ENCODE results near the gene NPIPB2. TPM values are rescaled to one million over a fixed set of nuclear protein-coding genes. Genes with fewer than 3 reads are reported as not detected.
A peak's percentile ranks its signal among the peaks of the same experiment; 100 is the strongest.

The NPIPB2 gene
- total and polyA plus RNA-seq, 2 donors: 1.6 to 19.4 TPM

GRCh38 chr16:11914210-11915113 is 27.4 kb downstream of the NPIPB2 start:
- peak overlapping the region; percentile 74 to 94 for H3K4me3 ChIP-seq (ENCODE audit: low read length in 2 of 2)
- H3K27me3 ChIP-seq (ENCODE audit: control insufficient read depth in 2 of 2, insufficient read depth in 1 of 2, low read length in 1 of 2): no peaks in the 10 kb centered on the region
- H3K9me3 ChIP-seq (ENCODE audit: control insufficient read depth in 2 of 2, insufficient read depth in 1 of 2, low read length in 1 of 2): peaks cover 0 to 3% of the 10 kb centered on the region in 2 donors
- H3K36me3 ChIP-seq (ENCODE audit: control insufficient read depth in 2 of 2, insufficient read depth in 2 of 2, low read length in 1 of 2): peaks cover 0 to 4% of the 10 kb centered on the region in 2 donors
- peaks cover 14 to 16% of the 10 kb centered on the region in 2 donors for H3K4me1 ChIP-seq (ENCODE audit: control insufficient read depth in 2 of 2, insufficient read depth in 2 of 2, low read length in 2 of 2)
- peak; percentile 22 to 63 (median 37) for DNase-seq (ENCODE audit: low read depth in 6 of 9, low spot score in 9 of 9)
- peak overlapping the region; percentile 55 to 93 for H3K27ac ChIP-seq (ENCODE audit: low read depth in 1 of 2, low read length in 1 of 2)
- 2% methylated on average over 30 of the region's 30 CpGs for WGBS

- H3K27ac ChIP-seq (ENCODE audit: low read depth in 1 of 2, low read length in 1 of 2): peak overlapping the region; percentile 10 to 55
- peaks cover 14 to 16% of the 10 kb centered on the region in 2 donors for H3K4me1 ChIP-seq (ENCODE audit: control insufficient read depth in 2 of 2, insufficient read depth in 2 of 2, low read length in 2 of 2)
- peaks cover 0 to 12% of the 10 kb centered on the region in 2 donors for H3K36me3 ChIP-seq (ENCODE audit: control insufficient read depth in 2 of 2, insufficient read depth in 2 of 2, low read length in 1 of 2)
- H3K4me3 ChIP-seq (ENCODE audit: low read length in 2 of 2): peak overlapping the region; percentile 74 to 94
- 59% methylated on average over 12 of the region's 12 CpGs for WGBS
- peaks cover 0 to 3% of the 10 kb centered on the region in 2 donors for H3K9me3 ChIP-seq (ENCODE audit: control insufficient read depth in 2 of 2, insufficient read depth in 1 of 2, low read length in 1 of 2)
- no peaks in the 10 kb centered on the region for H3K27me3 ChIP-seq (ENCODE audit: control insufficient read depth in 2 of 2, insufficient read depth in 1 of 2, low read length in 1 of 2)
- peak in 5 of 9 donors; percentile 13 to 43 (median 22) for DNase-seq (ENCODE audit: low read depth in 6 of 9, low spot score in 9 of 9)
Observed at GRCh38 chr16:11913425-11914079, 28.3 kb downstream of the NPIPB2 start.

- WGBS: 93% methylated on average over 18 of the region's 18 CpGs
- H3K36me3 ChIP-seq (ENCODE audit: control insufficient read depth in 2 of 2, insufficient read depth in 2 of 2, low read length in 1 of 2): peaks cover 13 to 33% of the 10 kb centered on the region in 2 donors
- no peak for DNase-seq (ENCODE audit: low read depth in 6 of 9, low spot score in 9 of 9)
- H3K4me3 ChIP-seq (ENCODE audit: low read length in 2 of 2): no peak overlapping the region
- H3K4me1 ChIP-seq (ENCODE audit: control insufficient read depth in 2 of 2, insufficient read depth in 2 of 2, low read length in 2 of 2): peaks cover 10 to 12% of the 10 kb centered on the region in 2 donors
- H3K9me3 ChIP-seq (ENCODE audit: control insufficient read depth in 2 of 2, insufficient read depth in 1 of 2, low read length in 1 of 2): peaks cover 0 to 1% of the 10 kb centered on the region in 2 donors
- H3K27me3 ChIP-seq (ENCODE audit: control insufficient read depth in 2 of 2, insufficient read depth in 1 of 2, low read length in 1 of 2): no peaks in the 10 kb centered on the region
- peak overlapping the region in 1 of 2 donors; percentile 32 for H3K27ac ChIP-seq (ENCODE audit: low read depth in 1 of 2, low read length in 1 of 2)
Observed at GRCh38 chr16:11909653-11910545, 31.9 kb downstream of the NPIPB2 start.

- H3K27me3 ChIP-seq (ENCODE audit: control insufficient read depth in 2 of 2, insufficient read depth in 1 of 2, low read length in 1 of 2): no peaks in the 10 kb centered on the region
- H3K36me3 ChIP-seq (ENCODE audit: control insufficient read depth in 2 of 2, insufficient read depth in 2 of 2, low read length in 1 of 2): peaks cover 13 to 40% of the 10 kb centered on the region in 2 donors
- WGBS: 99% methylated on average over 8 of the region's 8 CpGs
- H3K4me3 ChIP-seq (ENCODE audit: low read length in 2 of 2): no peak overlapping the region
- DNase-seq (ENCODE audit: low read depth in 6 of 9, low spot score in 9 of 9): no peak
- no peaks in the 10 kb centered on the region for H3K9me3 ChIP-seq (ENCODE audit: control insufficient read depth in 2 of 2, insufficient read depth in 1 of 2, low read length in 1 of 2)
- no peak overlapping the region for H3K27ac ChIP-seq (ENCODE audit: low read depth in 1 of 2, low read length in 1 of 2)
- H3K4me1 ChIP-seq (ENCODE audit: control insufficient read depth in 2 of 2, insufficient read depth in 2 of 2, low read length in 2 of 2): peaks cover 0 to 3% of the 10 kb centered on the region in 2 donors
Observed at GRCh38 chr16:11907160-11907970, 34.5 kb downstream of the NPIPB2 start.

GRCh38 chr16:11903906-11904305 is 37.9 kb downstream of the NPIPB2 start:
- DNase-seq (ENCODE audit: low read depth in 6 of 9, low spot score in 9 of 9): no peak
- Histone ChIP-seq H3K27me3 (ENCODE audit: control insufficient read depth in 2 of 2, insufficient read depth in 1 of 2, low read length in 1 of 2) (no peaks in the 10 kb centered on the region), H3K4me3 (ENCODE audit: low read length in 2 of 2) (no peak overlapping the region), H3K4me1 (ENCODE audit: control insufficient read depth in 2 of 2, insufficient read depth in 2 of 2, low read length in 2 of 2) (no peaks in the 10 kb centered on the region), H3K36me3 (ENCODE audit: control insufficient read depth in 2 of 2, insufficient read depth in 2 of 2, low read length in 1 of 2) (peaks cover 13 to 30% of the 10 kb centered on the region in 2 donors), H3K27ac (ENCODE audit: low read depth in 1 of 2, low read length in 1 of 2) (no peak overlapping the region), H3K9me3 (ENCODE audit: control insufficient read depth in 2 of 2, insufficient read depth in 1 of 2, low read length in 1 of 2) (no peaks in the 10 kb centered on the region)
- 99% methylated on average over 6 of the region's 6 CpGs for WGBS

- peaks cover 5 to 26% of the 10 kb centered on the region in 2 donors for H3K36me3 ChIP-seq (ENCODE audit: control insufficient read depth in 2 of 2, insufficient read depth in 2 of 2, low read length in 1 of 2)
- H3K4me1 ChIP-seq (ENCODE audit: control insufficient read depth in 2 of 2, insufficient read depth in 2 of 2, low read length in 2 of 2): no peaks in the 10 kb centered on the region
- 92% methylated on average over 3 of the region's 3 CpGs for WGBS
- no peak for DNase-seq (ENCODE audit: low read depth in 6 of 9, low spot score in 9 of 9)
- H3K9me3 ChIP-seq (ENCODE audit: control insufficient read depth in 2 of 2, insufficient read depth in 1 of 2, low read length in 1 of 2): no peaks in the 10 kb centered on the region
- no peaks in the 10 kb centered on the region for H3K27me3 ChIP-seq (ENCODE audit: control insufficient read depth in 2 of 2, insufficient read depth in 1 of 2, low read length in 1 of 2)
- H3K27ac ChIP-seq (ENCODE audit: low read depth in 1 of 2, low read length in 1 of 2): no peak overlapping the region
- no peak overlapping the region for H3K4me3 ChIP-seq (ENCODE audit: low read length in 2 of 2)
Observed at GRCh38 chr16:11901091-11901490, 40.8 kb downstream of the NPIPB2 start.

GRCh38 chr16:11896486-11897176 is 45.2 kb downstream of the NPIPB2 start:
- H3K9me3 ChIP-seq (ENCODE audit: control insufficient read depth in 2 of 2, insufficient read depth in 1 of 2, low read length in 1 of 2): no peaks in the 10 kb centered on the region
- H3K4me1 ChIP-seq (ENCODE audit: control insufficient read depth in 2 of 2, insufficient read depth in 2 of 2, low read length in 2 of 2): no peaks in the 10 kb centered on the region
- no peak overlapping the region for H3K27ac ChIP-seq (ENCODE audit: low read depth in 1 of 2, low read length in 1 of 2)
- H3K27me3 ChIP-seq (ENCODE audit: control insufficient read depth in 2 of 2, insufficient read depth in 1 of 2, low read length in 1 of 2): no peaks in the 10 kb centered on the region
- H3K4me3 ChIP-seq (ENCODE audit: low read length in 2 of 2): no peak overlapping the region
- no peak for DNase-seq (ENCODE audit: low read depth in 6 of 9, low spot score in 9 of 9)
- H3K36me3 ChIP-seq (ENCODE audit: control insufficient read depth in 2 of 2, insufficient read depth in 2 of 2, low read length in 1 of 2): peaks cover 14 to 31% of the 10 kb centered on the region in 2 donors
- WGBS: 97% methylated on average over 5 of the region's 5 CpGs

GRCh38 chr16:11893571-11893970 is 48.3 kb downstream of the NPIPB2 start:
- Histone ChIP-seq H3K27me3 (ENCODE audit: control insufficient read depth in 2 of 2, insufficient read depth in 1 of 2, low read length in 1 of 2) (no peaks in the 10 kb centered on the region), H3K36me3 (ENCODE audit: control insufficient read depth in 2 of 2, insufficient read depth in 2 of 2, low read length in 1 of 2) (peaks cover 21 to 42% of the 10 kb centered on the region in 2 donors), H3K9me3 (ENCODE audit: control insufficient read depth in 2 of 2, insufficient read depth in 1 of 2, low read length in 1 of 2) (no peaks in the 10 kb centered on the region), H3K27ac (ENCODE audit: low read depth in 1 of 2, low read length in 1 of 2) (no peak overlapping the region), H3K4me1 (ENCODE audit: control insufficient read depth in 2 of 2, insufficient read depth in 2 of 2, low read length in 2 of 2) (no peaks in the 10 kb centered on the region), H3K4me3 (ENCODE audit: low read length in 2 of 2) (no peak overlapping the region)
- 96% methylated on average over 2 of the region's 2 CpGs for WGBS
- no peak for DNase-seq (ENCODE audit: low read depth in 6 of 9, low spot score in 9 of 9)
